ENCODE results near the gene DDX42. TPM values are rescaled to one million over a fixed set of nuclear protein-coding genes. Genes with fewer than 3 reads are reported as not detected.

DDX42 gene
- total RNA-seq, 1 donor from 2014 or later, result 83.1 TPM

DNA sequence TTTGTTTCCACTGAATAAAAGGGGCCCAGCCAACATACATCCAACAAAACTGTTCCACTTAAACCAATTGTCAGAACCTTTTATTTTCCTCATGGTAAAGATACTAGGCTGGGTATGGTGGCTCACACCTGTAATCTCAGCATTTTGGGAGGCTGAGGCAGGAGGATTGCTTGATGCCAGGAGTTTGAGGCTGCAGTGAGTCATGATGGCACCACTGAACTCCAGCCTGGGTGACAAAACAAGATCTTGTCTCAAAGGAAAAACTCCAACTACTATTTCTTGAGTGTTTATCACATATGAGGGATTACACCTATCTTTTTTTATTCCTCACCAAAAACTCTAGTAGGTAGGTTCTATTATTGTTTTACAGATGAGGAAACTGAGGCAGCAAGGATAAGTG is 48.6 kb downstream of the DDX42 start:
- no peak for DNase-seq (ENCODE audit: low read depth, low spot score)

DNA sequence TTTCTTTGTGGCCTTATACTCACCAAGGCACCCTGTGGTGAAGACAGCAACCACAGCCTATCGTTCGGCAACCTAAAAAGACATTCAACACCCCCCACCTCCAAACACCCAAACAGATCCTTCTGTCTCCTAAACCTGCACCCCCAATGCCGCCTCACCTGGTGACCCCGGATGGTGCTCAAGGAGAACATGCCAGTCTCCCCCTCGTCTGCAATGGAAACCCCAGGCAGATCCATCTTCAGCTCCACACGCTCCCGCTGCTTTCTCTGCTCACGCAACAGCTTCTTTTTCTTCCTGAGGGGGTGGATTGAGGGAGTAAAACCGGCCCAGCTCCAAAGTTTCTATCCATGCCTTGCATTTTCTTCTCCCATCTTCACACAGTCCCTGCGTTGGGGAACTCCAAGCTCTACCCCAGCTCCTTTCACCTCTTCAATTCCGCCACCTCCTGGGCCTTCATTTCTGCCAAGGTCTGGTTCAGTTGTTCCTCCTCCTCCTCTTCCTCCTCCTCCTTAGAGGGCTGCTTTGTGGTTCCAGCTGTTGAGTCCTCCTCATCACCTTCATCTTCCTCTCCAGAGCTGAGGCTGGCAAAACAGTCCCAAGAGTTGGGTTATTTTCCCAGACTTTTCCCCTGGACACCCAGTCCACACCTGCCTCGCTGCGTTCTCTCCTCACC is 49.8 kb downstream of the DDX42 start:
- no peak for DNase-seq (ENCODE audit: low read depth, low spot score)

DNA sequence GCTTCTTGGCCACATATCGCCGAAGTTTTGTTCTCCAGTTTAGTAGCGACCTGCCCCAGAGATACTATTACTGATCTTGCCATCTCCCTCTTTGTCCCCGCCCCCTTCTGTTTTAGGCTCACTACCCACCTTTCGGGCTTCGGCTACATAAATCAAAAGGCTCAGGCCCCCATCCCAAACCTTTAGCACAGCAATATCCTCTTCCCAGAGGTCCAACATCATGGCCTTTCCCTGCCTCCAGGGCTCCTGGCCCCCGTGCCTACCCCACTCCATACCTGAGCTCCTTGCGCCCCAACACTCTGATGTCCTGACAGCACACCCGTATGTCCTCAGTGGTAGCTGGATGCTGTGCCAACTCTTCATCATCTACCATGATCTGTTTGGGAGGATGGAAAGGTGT is 50.4 kb downstream of the DDX42 start:
- no peak for DNase-seq (ENCODE audit: low read depth, low spot score)

DNA sequence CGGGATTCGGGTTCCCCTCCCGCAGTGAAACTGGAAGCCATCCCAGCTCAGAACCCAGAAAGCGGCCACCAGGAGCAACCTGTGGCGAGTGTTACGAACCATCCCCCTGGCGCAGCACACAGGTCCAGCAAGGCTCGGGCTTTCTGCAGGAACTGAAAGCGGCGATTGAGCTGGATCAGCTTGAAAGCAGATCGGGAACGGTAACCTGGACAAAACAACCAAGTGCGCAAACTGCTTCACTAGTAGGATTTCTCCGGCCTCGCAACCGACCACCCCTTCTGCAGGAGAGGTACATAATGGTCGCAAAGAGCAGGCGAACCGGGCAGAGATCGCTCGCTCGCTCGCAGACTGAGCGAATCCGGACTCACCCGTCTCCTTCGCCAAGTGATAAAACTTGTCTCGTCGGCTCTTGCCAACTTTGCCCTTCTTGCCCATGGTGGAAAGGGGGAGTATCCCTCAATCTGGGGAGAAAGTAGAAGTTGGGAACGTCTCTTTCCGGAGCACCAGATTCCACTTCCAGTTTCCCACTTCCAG is 52.6 kb downstream of the DDX42 start:
- no peak for DNase-seq (ENCODE audit: low read depth, low spot score)

DNA sequence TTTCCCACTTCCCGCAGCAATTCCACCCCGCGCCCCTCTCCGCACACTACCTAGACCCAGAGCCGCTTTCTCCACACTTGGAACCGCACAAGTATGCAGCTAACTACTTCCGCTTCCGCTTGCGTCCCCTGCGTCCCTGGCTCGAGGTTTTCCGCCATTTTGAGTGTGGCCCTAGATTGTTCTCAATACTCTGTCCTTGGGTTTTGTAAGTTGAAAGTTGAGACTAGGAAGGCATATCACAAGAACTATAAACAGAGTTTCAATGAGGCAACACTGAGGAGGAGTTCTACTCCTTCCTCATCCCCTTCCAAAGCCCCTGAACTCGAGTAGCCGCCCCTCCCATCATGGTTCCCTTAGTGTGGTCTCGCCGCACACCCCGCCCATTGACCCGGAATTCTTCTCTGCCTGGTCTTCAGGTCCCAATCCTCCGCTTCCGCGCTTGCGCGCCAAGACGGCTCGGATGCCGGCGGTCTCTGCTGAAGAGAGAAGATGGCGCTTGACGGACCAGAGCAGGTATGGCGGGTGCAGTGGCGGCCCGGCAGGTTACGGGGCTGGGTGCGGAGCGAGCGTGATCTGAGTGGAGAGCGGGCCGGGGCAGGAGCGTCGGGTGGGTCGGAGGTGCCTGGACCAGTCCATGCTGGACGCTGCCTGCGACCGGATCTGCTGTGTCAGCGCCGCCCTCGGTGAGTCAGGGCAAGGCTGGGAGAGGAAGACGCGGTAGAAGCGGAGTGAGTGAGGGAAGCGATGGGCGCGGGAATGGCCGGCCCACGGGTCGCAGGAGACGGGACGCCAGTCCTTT is 53.2 kb downstream of the DDX42 start, which contains the start of the genes FTSJ3 and PSMC5:
TSS of gene FTSJ3 (minus strand) at position 662 of the 799 bp plus-strand sequence. CDS start 761 bp downstream, outside the sequence.
TSS of gene PSMC5 (plus strand) at position 430 of the 799 bp plus-strand sequence. CDS start at position 490, 60 bp downstream.
- peak; percentile 84 for DNase-seq (ENCODE audit: low read depth, low spot score)

DNA sequence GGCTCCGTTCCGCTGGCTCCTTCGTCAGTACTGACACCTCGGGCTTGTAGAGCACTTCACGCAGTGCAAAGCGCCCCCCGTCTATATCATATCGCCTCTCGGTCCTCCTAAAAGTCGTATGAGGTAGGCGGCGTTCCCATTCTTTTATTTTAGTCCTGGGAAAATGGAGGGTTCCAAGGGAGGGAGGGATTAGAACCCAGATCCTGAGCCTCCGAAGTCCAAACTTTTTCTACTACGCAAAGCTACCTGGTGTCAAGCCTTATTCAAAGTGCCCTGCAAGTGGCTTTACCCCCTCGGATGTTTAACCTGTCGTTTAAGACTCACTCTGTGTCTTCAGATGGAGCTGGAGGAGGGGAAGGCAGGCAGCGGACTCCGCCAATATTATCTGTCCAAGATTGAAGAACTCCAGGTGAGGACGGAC is 53.8 kb downstream of the DDX42 start:
- no peak for DNase-seq (ENCODE audit: low read depth, low spot score)

DNA sequence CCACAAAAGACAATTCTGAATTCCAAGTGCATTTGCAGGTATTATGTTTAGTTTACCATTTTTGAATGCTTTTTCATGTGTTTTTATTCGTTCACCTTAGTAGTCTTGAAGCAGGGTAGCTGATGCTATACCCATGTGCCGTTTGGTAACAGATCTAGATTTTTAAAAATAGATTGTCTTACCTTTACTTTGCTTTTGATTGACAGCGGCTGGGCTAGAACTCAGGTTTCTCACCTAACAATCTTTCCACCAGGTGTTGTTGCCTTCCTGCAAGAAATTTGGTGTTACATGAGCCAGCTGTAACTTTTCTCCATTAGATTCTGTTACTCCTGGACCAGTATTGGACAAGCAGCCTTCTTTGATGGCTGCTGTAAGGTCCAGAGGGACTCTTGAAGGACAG is 55.0 kb downstream of the DDX42 start:
- DNase-seq (ENCODE audit: low read depth, low spot score), result no peak

DNA sequence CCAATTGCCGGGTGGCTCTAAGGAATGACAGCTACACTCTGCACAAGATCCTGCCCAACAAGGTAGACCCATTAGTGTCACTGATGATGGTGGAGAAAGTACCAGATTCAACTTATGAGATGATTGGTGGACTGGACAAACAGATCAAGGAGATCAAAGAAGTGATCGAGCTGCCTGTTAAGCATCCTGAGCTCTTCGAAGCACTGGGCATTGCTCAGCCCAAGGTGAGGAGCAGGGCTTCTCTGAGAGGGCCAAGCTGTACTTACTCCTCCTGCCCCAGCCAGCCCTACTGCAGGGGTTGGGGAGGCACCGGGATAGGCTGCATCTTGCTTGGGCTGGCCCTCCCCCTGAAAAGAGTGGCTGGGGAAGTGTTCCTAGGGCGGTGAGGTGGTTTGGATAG is 56.3 kb downstream of the DDX42 start:
- no peak for DNase-seq (ENCODE audit: low read depth, low spot score)

DNA sequence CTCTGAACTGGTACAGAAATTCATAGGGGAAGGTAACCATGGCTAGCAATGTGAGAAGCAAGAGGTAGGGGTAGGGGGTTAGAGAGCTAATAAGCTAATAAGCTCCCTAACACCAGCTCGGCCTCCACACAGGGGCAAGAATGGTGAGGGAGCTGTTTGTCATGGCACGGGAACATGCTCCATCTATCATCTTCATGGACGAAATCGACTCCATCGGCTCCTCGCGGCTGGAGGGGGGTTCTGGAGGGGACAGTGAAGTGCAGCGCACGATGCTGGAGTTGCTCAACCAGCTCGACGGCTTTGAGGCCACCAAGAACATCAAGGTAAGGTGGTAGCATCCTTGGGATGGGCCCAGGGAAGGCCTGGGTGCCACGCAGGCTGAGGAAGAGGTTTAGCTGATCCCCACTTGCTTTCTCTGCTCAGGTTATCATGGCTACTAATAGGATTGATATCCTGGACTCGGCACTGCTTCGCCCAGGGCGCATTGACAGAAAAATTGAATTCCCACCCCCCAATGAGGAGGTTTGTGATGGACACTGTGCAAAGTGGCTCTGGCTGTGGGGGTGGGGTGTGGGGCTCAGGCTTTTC is 57.0 kb downstream of the DDX42 start:
- no peak for DNase-seq (ENCODE audit: low read depth, low spot score)

DNA sequence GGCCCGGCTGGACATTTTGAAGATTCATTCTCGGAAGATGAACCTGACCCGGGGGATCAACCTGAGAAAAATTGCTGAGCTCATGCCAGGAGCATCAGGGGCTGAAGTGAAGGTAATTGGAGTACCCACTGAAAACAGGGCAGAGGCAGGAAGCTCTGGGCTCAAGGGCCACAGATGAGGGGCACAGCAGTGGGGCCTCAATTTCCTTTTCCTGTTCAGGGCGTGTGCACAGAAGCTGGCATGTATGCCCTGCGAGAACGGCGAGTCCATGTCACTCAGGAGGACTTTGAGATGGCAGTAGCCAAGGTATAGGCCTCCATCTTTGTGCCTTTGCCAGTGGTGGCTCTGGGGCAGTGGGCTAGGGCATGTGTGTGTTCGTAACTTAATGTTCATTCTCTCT is 57.5 kb downstream of the DDX42 start:
- DNase-seq (ENCODE audit: low read depth, low spot score), result no peak

DNA sequence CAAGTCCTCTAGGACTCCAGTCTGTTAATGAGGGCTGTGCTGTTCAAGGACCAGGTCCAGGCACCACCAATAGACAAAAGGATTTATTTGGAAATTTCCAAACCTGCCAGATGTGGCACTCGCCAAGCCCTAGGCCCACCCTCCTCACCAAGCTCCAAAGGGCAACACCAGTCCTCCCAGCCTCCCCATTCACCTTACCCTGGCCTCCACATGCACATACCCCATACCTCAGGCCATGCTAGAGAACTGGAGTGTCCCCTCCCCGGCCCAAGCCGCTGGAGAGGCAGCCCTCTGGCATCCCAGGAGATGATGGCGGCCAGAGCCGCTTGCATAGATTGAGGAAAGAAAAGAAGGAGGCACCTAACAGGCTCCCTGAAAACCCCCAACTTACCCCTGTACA is 58.0 kb downstream of the DDX42 start:
- DNase-seq (ENCODE audit: low read depth, low spot score), result no peak

DNA sequence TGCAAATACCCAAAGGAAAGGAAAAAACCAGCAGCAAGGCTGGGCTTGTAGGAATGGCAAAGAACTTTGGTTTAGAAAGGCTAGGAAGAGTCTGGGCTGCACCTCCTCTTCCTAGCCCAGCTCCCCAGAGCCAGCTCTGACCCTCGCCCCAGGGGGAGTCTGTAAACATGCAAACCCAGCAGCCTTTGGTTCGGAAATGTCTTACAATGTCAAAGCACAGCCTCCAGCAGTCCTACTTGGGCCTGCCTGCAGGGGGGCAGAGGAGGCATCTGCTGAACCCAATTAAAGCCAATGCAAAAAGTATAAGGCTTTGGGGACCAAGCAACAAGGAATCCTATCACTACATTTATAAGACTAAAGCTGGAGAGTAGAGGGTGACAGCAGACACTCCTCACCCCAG is 58.5 kb downstream of the DDX42 start:
- no peak for DNase-seq (ENCODE audit: low read depth, low spot score)

DNA sequence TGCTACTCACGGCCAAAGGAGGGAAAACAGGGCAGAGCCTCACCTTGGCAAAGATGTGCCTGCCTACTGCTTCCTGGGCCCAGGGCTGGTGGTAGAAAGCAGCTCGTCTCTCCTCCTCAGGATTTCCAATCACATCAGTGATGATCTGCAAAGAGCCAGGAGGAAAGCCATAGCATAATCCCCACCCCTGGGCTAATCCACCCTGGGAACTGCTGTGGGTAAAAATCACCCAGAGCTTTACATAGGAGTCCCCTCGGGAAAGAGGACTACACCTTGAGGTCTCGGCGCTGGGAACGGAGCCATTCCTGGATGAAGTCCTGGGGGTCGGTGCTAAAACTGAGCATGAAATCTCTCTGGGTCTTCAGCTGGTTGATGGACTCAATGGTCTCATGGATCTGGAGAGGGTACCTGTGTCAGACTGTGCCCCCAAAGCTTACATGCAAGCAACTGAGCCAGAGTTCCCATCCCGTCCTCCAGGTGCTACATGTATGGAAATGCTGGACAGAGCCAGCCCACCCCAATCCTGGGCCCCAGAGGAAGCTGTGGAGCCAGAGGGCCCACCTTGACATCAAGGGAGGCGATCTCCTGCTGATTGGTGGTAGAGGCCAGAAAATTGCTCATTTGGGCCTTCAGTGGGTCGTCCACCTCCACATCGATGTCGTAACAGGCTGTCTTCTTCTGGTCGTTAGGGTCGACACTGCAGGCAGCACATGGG is 59.2 kb downstream of the DDX42 start:
- DNase-seq (ENCODE audit: low read depth, low spot score), result no peak

DNA sequence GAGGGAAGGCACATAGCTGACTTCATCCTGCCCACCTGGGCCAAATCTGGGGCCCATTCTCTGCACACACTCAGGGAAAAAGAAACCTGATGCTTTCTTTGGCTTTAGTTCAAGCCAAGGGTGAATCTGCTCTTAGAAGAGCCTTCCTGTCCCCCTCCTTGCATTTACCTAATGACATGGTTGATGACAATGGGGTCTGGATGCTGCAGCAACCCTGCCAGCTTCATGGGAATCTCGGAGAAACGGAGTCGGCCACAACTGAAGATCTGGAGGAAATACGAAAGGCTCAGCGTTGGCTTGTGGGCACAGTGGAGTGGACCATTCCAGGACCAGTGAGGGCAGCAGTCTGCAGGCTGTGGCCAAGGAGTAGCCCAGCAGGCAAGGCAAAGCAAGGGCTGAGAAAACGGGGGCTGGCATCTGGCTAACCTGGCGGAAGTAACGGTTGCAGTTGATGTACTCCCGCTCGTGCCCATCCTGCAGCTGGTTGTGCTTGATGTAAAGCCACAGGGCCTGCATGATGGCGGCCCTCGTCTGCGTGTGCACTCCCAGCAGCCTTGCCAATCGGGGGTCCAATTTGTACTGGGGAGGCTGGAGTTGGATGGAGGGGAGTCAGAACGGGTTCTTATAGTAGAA is 59.9 kb downstream of the DDX42 start:
- no peak for DNase-seq (ENCODE audit: low read depth, low spot score)

DNA sequence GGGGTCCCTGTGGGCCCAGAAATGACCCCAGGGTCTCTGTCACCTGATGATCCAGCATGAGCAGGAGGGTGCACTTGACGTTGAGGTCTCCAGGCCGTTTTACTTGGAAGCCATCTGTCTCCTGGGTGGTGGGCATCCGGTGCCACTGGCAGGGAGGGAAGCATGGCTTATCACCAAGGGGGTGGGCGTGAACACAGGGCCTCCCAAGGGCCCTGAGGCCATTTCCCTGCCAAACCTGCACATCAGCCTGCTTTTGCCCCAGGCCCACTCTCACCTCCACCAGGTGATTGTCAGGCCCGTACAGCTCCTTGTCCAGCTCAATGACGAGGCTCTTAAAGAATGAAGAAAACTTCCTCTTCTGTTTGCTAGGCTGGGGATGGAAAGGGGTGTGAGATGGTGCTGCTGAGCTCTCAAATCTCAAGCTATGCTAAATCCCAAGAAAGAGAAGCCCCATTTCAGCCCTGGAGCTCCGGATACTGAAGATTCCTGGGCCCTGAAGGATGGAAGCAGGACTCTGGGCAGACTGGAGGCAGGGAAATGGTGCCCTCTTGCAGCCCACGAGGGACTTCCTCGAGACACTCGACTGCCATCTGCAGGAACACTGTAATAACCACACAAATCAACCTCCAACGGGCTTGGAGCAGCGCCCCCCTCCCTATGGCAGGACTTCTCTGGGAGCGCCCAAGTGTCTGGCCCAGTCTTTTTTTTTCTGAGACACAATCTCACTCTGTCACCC is 60.6 kb downstream of the DDX42 start:
- peak; percentile 73 for DNase-seq (ENCODE audit: low read depth, low spot score)

DNA sequence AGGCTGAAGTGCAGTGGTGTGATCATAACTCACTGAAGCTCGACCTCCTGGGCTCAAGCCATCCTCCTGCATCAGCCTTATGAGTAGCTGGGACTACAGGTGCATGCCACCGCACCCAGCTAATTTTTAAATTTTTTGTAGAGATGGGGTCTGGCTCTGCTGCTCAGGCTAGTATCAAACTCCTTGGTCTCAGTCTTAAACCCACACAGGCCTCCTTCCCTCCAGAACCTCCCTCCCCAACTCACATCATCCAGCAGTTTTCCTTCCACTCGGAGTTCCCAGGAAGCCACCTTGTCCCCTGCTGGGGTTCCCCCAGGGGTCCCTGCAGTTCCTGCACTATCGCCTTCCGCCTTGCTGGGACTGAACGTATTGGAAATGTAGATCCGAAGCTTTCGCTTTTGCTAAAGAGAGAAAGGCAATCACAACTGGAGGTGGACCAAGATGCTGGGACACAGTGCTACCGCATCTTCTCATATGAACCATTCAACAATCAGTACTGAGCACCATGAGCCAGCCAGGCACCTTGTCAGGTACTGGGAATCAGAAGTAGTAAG is 61.3 kb downstream of the DDX42 start:
- DNase-seq (ENCODE audit: low read depth, low spot score), result no peak

DNA sequence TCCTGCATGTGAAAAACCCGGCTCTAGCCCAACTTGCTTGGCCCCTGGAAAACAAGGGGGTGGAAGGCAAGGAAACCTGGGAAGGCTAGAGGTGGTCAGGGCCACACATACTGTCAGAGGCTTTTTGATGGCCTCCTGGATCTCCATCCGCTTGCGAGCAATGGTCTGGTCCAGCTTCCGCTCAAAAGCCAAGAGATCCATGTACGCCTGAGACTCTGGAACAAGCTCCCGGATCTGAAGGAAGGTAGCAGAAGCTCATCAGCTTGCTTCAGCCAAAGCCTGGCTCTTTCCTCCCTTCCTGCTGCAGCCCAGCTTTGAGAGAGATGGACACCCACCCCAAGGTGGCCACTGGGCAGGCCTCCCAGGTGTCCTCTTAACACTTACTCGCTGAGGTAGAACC is 62.8 kb downstream of the DDX42 start:
- no peak for DNase-seq (ENCODE audit: low read depth, low spot score)

DNA sequence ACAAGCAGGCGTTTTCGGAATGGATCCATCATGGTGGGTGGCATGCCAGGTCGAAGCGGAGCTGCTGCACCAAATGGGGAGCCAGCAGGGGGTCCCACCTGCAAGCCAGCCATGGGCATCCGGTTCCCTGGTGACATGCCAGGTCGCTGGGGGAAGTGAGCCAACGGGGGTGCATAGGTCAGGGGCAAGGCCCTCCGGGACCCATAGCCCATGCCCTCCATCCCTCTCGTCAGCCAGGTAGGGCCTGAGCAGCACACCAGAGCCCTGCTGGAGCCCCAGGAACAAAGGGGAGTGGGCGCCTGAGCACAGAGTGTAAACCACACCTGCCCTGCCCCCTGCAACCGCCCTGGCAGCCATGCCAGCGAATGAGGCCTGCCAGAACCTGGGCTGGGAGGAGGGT is 63.5 kb downstream of the DDX42 start:
- no peak for DNase-seq (ENCODE audit: low read depth, low spot score)

DNA sequence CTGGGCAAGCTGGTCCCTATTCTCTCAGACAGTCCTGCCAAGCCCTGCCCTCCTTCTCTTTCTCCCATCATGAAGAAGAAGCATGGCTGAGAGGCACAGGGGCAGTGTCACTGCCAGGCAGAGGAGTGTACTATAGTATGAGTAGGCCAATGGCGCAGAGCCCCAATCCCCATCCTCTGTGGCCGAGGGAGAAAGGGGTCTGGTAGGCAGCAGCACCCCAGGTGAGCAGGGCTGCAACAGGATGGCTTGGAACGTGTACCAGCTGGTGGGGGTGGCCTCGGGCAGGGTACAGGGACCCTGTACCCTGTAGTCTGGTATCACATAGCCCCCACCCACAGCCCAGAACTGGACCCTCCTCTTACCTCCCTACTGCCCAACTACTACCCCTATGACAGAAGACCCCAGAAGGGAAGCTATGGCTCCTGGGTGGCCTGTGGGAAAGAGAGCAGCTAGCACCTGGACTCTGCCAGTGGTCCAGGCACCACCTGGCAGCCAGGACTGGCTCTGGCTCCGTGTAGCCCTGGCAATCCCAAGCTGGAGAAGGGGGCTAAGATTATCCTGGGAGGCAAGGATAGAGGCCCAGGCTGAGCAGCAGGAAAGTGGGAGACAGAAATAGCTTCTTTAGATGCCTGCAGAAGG is 64.1 kb downstream of the DDX42 start:
- no peak for DNase-seq (ENCODE audit: low read depth, low spot score)

All from pulmonary artery endothelial cell (primary cell).